Muscle of leg (tissue), 11 donors: ENCODE results near the gene TBC1D5. TPM values are rescaled to one million over a fixed set of nuclear protein-coding genes. Genes with fewer than 3 reads are reported as not detected.
A peak's percentile ranks its signal among the peaks of the same experiment; 100 is the strongest.
"Not testable (repeated sequence)": the region's sequence is repeated elsewhere in the genome, so short reads cannot be mapped to it uniquely, and the experiment has no call there.

Source experiments
- DNase-seq: peaks from one replicate; pipeline ENCODE4 v3.0.0; 2013
- H3K27ac ChIP-seq: one replicate; pipeline ENCODE4 v1.5.1; 2013; ENCODE audit warnings: mild to moderate bottlenecking, low read length, control low read depth
- H3K27me3 ChIP-seq: one replicate; pipeline ENCODE4 v1.6.1; 2013; ENCODE audit warnings: low read length; ENCODE audit not compliant: control insufficient read depth, insufficient read depth
- H3K36me3 ChIP-seq: one replicate; pipeline ENCODE4 v1.6.1; 2013; ENCODE audit warnings: low read length; ENCODE audit not compliant: control insufficient read depth, insufficient read depth
- H3K4me1 ChIP-seq: one replicate; pipeline ENCODE4 v1.6.1; 2013; ENCODE audit warnings: low read length; ENCODE audit not compliant: control insufficient read depth, insufficient read depth
- H3K4me3 ChIP-seq: one replicate; pipeline ENCODE4 v1.5.1; 2013; ENCODE audit warnings: low read length, control low read depth
- H3K9me3 ChIP-seq: replicated peaks from 2 replicates; pipeline ENCODE4 v1.6.1; 2013; ENCODE audit warnings: low read depth, low read length; ENCODE audit not compliant: control insufficient read depth
- WGBS: methylation state at CpG from one replicate; pipeline ENCODE4 v1.1.5; 2013; ENCODE audit warnings: missing lambda C conversion rate; ENCODE audit not compliant: insufficient coverage; 5-methylcytosine and 5-hydroxymethylcytosine counted together
- polyA plus RNA-seq, 8 donors: library from polyadenylated mRNA; unstranded; fragments of 120-200 nt; gene quantifications; one replicate each; pipeline versions ENCODE4 v1.2.1 to v1.2.3, GENCODE V29; 2013; ENCODE audit warnings: inconsistent platforms in 1 of 8, low replicate concordance in 1 of 8; ENCODE audit not compliant: insufficient read length in 8 of 8, insufficient read depth in 1 of 8
- total RNA-seq: library from RNA; stranded (reverse); fragments of 120-200 nt; gene quantifications from one replicate; pipeline ENCODE4 v1.2.4, GENCODE V29; 2013

The TBC1D5 gene
- total and polyA plus RNA-seq, 9 donors: 19.0 to 58.7 (median 32.6) TPM

GRCh38 chr3:17354341-17354740 is 388.1 kb downstream of the TBC1D5 start:
- DNase-seq: no peak
- no peaks in the 10 kb centered on the region for H3K27me3 ChIP-seq
- no peak overlapping the region for H3K27ac ChIP-seq
- no peaks in the 10 kb centered on the region for H3K9me3 ChIP-seq
- no peak overlapping the region for H3K4me3 ChIP-seq
- WGBS: 30% methylated on average over 2 of the region's 3 CpGs
- no peaks in the 10 kb centered on the region for H3K4me1 ChIP-seq
- no peaks in the 10 kb centered on the region for H3K36me3 ChIP-seq

DNA sequence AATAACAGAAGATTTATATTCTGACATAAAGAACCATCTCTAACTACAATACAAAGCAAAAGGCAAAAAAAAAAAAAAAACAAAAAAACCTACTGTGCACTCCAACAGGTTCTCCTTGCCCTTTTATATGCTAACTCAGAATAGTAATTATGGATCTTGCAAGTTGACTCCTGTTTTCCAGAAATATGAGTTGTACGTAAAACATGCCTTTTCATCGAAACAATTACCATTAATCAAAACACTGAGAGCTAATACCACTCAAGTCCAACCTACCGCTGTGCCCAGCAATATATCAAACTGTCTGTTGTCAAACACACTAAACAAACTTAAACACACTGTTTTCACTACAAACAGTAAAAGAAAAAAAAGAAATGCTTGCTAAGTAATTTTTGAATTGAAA is 389.8 kb downstream of the TBC1D5 start:
- Histone ChIP-seq H3K9me3 (no peaks in the 10 kb centered on the region), H3K36me3 (no peaks in the 10 kb centered on the region), H3K27ac (no peak overlapping the region), H3K4me3 (no peak overlapping the region), H3K27me3 (no peaks in the 10 kb centered on the region), H3K4me1 (no peaks in the 10 kb centered on the region)
- WGBS: 100% methylated on average over 1 of the region's 3 CpGs
- no peak for DNase-seq

- H3K36me3 ChIP-seq, H3K27ac ChIP-seq, H3K4me1 ChIP-seq, H3K27me3 ChIP-seq, DNase-seq, H3K4me3 ChIP-seq, H3K9me3 ChIP-seq: not testable (repeated sequence)
- no CpG with 5 or more reads among the region's 4 CpGs for WGBS
Measured at GRCh38 chr3:17351193-17351592, 391.2 kb downstream of the TBC1D5 start.

- Histone ChIP-seq H3K27ac (no peak overlapping the region), H3K9me3 (no peaks in the 10 kb centered on the region), H3K36me3 (no peaks in the 10 kb centered on the region), H3K4me3 (no peak overlapping the region), H3K4me1 (no peaks in the 10 kb centered on the region), H3K27me3 (no peaks in the 10 kb centered on the region)
- no peak for DNase-seq
- WGBS: no CpG with 5 or more reads among the region's 1 CpG
Measured at GRCh38 chr3:17349093-17349492, 393.3 kb downstream of the TBC1D5 start.

- Histone ChIP-seq H3K36me3 (no peaks in the 10 kb centered on the region), H3K27ac (no peak overlapping the region), H3K9me3 (no peaks in the 10 kb centered on the region), H3K4me1 (no peaks in the 10 kb centered on the region), H3K27me3 (no peaks in the 10 kb centered on the region), H3K4me3 (no peak overlapping the region)
- no peak for DNase-seq
Measured at GRCh38 chr3:17342119-17342518, 400.3 kb downstream of the TBC1D5 start.

DNA sequence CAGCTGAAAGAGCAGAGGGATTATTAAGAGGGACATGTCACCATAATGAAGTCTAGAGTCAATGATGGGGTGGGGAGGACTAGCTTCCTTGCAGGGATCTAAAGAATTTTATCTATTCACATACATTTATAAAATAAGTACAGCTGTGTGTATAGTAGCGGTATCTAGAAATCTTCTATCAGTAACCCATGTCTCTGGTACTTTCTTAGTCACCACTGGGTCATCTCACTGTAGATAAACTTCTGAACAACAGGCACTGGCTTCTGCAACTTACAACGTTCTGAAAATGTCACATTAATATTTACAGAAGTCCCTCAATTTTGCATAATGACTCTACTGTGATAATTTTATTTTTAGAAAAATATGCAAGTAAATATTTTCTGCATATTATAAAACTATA is 401.7 kb downstream of the TBC1D5 start:
- H3K4me1 ChIP-seq: no peaks in the 10 kb centered on the region
- H3K27me3 ChIP-seq: no peaks in the 10 kb centered on the region
- WGBS: no CpG with 5 or more reads among the region's 2 CpGs
- no peaks in the 10 kb centered on the region for H3K9me3 ChIP-seq
- H3K27ac ChIP-seq: no peak overlapping the region
- H3K36me3 ChIP-seq: no peaks in the 10 kb centered on the region
- DNase-seq: no peak
- no peak overlapping the region for H3K4me3 ChIP-seq

DNA sequence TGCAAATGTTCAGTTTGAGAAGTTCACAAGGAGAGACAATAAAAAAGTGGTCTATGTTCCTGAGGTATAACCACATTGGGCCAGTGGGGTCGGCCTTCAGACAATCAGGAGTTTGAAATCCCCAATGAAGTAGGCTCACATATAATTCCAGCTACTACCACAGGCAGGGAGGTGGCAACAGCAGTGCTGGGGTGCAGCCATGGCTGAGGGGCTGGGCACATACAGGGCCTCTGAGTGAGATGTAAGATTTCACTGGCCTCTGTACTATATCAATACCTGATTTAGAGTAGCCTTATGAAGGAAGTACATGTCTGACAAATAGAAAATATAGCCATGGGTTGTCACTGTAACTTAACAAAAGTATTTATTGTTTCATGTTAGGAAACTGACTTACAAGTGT is 402.2 kb downstream of the TBC1D5 start:
- H3K27ac ChIP-seq: no peak overlapping the region
- no CpG with 5 or more reads among the region's 1 CpG for WGBS
- no peak for DNase-seq
- no peak overlapping the region for H3K4me3 ChIP-seq
- no peaks in the 10 kb centered on the region for H3K27me3 ChIP-seq
- H3K36me3 ChIP-seq: no peaks in the 10 kb centered on the region
- no peaks in the 10 kb centered on the region for H3K9me3 ChIP-seq
- no peaks in the 10 kb centered on the region for H3K4me1 ChIP-seq

- no peak for DNase-seq
- 76% methylated on average over 3 of the region's 6 CpGs for WGBS
- Histone ChIP-seq H3K4me1 (no peaks in the 10 kb centered on the region), H3K36me3 (no peaks in the 10 kb centered on the region), H3K9me3 (no peaks in the 10 kb centered on the region), H3K27ac (no peak overlapping the region), H3K27me3 (no peaks in the 10 kb centered on the region), H3K4me3 (no peak overlapping the region)
Measured at GRCh38 chr3:17339132-17339575, 403.3 kb downstream of the TBC1D5 start.

GRCh38 chr3:17336291-17336690 is 406.1 kb downstream of the TBC1D5 start:
- DNase-seq: peak; percentile 50
- Histone ChIP-seq H3K36me3 (no peaks in the 10 kb centered on the region), H3K4me1 (no peaks in the 10 kb centered on the region), H3K27me3 (no peaks in the 10 kb centered on the region), H3K4me3 (no peak overlapping the region), H3K9me3 (no peaks in the 10 kb centered on the region), H3K27ac (no peak overlapping the region)
- no CpG with 5 or more reads among the region's 3 CpGs for WGBS

DNA sequence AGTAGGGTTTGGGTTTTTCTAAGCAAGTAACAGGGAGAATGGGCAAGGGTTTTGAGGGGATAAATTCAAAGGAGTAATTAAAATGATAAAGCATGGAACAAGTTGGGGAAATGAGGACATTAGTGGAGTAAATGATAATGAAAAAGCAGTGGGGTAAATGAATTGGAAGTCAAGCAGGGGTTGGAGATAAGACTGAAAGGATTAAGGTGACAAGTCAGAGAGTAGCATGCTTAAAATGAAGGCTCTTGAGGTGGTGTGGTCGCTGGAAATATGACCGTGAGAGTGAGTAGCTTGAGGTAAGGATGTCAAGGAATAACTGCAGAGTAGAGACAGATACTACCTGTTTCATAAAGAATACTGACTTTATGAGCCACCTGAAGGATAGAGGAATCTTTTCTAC is 408.5 kb downstream of the TBC1D5 start:
- no peak for DNase-seq
- H3K9me3 ChIP-seq: no peaks in the 10 kb centered on the region
- H3K4me1 ChIP-seq: no peaks in the 10 kb centered on the region
- H3K27me3 ChIP-seq: no peaks in the 10 kb centered on the region
- WGBS: no CpG with 5 or more reads among the region's 2 CpGs
- H3K36me3 ChIP-seq: no peaks in the 10 kb centered on the region
- H3K27ac ChIP-seq: no peak overlapping the region
- no peak overlapping the region for H3K4me3 ChIP-seq

DNA sequence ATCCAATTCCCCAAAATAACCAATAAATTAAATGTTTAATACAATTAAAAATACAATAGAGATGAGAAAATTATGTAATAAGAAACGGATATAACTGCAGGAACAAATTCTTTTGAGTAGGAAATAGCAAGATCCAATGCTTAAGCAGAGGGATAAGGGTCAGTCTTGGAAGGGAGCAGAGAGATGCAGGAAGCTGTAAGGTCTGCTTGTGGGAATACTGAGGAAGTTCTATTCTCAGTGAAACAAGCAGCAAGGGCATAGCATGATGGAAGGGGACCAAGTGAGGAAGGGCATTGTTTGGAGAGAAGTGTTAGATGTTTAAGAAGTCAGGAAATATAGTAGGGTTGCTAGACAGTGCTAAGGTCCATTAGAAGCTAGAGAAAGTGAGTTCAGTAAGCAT is 409.0 kb downstream of the TBC1D5 start:
- H3K9me3 ChIP-seq: no peaks in the 10 kb centered on the region
- no peak overlapping the region for H3K4me3 ChIP-seq
- no peaks in the 10 kb centered on the region for H3K4me1 ChIP-seq
- DNase-seq: peak; percentile 23
- no CpG with 5 or more reads among the region's 1 CpG for WGBS
- H3K27ac ChIP-seq: no peak overlapping the region
- H3K36me3 ChIP-seq: no peaks in the 10 kb centered on the region
- no peaks in the 10 kb centered on the region for H3K27me3 ChIP-seq
